Stimulated activated CD8-positive, alpha-beta memory T cell treated with anti-CD3 and anti-CD28 coated beads, Interleukin-15, amount 100 ng/mL, for 1 hour (primary cell): ENCODE results near the gene SLC22A15.
"Not testable (repeated sequence)": the region's sequence is repeated elsewhere in the genome, so short reads cannot be mapped to it uniquely, and the experiment has no call there.

ENCODE experiments used
- DNase-seq: peaks from one replicate; pipeline ENCODE4 v3.0.0-alpha.2; 2020; ENCODE audit warnings: low read depth

Gene SLC22A15

GRCh38 chr1:116033322-116033721 lies 57.0 kb downstream of the SLC22A15 start:
- DNase-seq: no peak

DNA sequence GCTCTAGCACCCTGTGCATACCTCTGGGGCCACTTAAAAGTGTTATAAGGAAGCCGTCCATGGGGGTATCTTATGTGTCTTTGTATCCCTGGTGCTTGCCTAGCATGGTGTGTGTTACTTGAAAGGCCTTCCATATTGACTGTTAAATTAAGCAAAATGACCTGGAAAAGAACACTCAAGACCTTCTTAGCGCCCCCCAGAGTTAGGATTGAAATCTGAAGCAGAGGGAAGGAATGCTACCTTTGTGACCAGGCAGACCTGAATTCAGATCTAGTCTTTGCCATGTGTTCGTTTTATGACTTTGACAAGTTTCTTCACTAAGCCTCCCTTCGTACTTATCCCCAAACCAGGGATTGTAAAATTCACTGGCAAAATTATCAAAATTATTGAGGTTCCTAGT lies 59.9 kb downstream of the SLC22A15 start:
- no peak for DNase-seq

DNA sequence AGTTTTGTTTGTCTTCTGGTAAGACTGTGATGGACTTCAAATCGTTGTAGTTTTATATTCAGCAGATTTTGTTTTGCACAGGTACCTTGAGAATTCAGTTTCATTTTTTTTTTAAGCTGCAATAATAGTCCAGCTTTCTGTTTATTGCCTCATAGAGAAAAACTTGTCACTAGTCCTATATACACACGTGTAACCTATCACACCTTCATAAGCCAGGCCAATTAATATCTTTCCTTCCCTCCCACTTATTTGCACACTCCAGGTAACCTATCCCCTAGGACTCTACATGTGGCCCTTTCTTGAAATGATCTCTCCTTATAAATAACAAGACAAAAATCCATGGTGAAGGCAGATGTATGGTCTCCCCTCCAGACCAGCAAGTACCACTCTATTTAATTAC lies 62.4 kb downstream of the SLC22A15 start:
- DNase-seq: no peak

DNA sequence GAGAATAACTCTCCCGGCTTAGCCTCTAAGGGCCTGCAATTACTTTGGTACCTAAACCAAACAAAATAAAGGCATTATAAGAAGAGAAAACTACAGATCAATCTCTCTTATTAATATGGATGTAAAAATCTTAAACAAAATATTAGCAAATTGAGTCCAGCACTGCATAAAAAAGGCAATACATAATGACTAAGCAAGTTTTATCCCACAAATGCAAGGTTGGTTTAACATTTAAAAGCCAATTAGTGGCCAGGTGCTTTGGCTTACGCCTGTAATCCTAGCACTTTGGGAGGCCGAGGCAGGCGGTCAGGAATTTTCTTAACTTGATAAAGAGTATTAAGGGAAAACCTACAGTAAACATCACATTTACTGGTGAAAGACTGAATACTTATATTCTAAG lies 67.8 kb downstream of the SLC22A15 start:
- DNase-seq: no peak

- DNase-seq: not testable (repeated sequence)
Observed at GRCh38 chr1:116046933-116047332, 70.6 kb downstream of the SLC22A15 start.

DNA sequence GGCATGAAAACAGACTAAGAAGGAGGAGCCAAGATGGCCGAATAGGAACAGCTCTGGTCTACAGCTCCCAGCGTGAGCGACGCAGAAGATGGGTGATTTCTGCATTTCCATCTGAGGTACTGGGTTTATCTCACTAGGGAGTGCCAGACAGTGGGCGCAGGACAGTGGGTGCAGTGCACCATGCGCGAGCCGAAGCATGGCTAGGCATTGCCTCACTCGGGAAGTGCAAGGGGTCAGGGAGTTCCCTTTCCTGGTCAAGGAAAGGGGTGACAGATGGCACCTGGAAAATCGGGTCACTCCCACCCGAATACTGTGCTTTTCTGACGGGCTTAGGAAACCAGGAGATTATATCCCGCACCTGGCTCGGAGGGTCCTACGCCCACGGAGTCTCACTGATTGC lies 75.6 kb downstream of the SLC22A15 start:
- DNase-seq: not testable (repeated sequence)

DNA sequence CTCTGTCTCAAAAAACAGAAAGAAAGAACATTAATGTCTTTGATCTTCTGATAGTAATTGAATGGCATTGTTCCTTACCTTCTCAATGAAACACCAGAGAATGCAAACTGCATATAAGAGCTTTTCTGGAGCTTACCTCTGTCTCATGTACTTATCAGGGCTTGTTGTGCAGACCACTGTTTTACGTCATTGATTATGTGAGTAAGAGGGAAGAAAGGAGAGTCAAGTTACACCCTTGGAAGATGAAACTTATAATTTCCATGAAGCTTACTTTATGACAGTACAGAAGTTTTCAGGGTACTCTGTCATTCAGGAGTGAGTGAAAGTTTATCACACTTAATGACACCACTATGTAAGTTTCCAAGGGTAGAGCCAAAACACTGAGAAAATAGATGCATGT lies 85.9 kb downstream of the SLC22A15 start:
- no peak for DNase-seq

DNA sequence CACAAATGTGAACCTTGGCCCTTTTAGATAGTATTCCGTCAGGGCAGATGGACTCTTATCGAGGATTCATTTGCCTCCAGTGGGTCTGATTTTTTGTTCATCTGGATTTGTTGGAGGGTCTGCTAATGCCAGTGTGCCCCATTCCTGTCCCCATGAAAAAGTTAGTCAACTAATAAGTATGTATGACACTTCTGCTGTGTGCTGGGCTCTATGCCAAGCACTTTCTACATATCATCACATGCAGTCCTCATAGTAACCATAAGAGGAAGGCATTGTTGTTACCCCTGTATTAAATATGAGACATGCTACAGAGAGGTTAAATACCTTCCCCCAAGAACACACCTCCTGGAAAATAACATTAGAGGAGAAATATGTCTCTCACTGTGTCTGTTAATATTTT lies 88.3 kb downstream of the SLC22A15 start:
- DNase-seq: no peak

GRCh38 chr1:116066868-116067565 lies 90.7 kb downstream of the SLC22A15 start:
- DNase-seq: no peak

GRCh38 chr1:116067566-116067890 lies 91.2 kb downstream of the SLC22A15 start:
- no peak for DNase-seq

- DNase-seq: no peak
Observed at GRCh38 chr1:116075575-116075974, 99.3 kb downstream of the SLC22A15 start.

GRCh38 chr1:116075990-116076389 lies 99.7 kb downstream of the SLC22A15 start:
- DNase-seq: no peak

DNA sequence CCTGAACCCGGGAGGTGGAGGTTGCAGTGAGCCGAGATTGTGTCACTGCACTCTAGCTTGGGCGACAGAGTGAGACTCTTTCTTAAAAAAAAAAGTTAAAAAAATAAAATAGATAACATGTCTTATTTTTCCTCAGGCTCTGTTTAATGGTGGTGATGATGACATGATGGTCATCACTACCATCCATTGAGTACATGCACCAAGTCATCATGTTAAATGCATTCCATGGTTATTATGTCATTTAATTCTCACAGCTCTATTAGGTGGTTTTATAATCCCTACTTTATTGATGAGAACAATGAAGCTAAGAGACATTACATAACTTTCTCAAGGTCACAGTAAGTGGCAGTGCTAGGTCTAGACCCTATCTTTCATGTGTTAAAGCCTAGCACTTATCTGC lies 100.5 kb downstream of the SLC22A15 start:
- no peak for DNase-seq

DNA sequence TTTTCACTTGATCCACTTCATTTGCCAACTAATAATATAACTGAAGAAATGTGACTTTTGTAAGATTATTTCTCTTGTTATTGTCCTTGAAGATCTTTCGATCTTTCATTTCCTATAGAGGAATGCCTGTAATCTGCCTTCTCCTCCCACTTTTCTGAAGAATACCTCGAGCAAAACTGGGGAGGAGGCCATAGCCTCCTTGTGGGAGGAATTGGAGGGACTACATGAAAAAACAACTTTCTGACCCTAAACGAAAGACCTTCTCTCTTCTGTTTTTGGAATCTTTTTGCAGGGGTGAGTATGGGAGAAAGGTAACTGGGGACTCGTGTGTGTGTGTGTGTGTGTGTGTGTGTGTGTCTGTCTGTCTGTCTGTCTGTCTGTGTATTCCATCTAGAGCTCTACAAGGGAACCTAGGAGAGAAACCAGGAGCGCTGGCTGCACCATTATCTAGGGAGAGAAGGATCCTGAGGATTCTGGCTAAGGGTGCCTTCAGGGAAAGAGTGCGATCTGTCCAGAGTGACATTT lies 102.4 kb downstream of the SLC22A15 start:
- no peak for DNase-seq

- DNase-seq: no peak
Observed at GRCh38 chr1:116087628-116088027, 111.3 kb downstream of the SLC22A15 start.

- DNase-seq: no peak
Observed at GRCh38 chr1:116089870-116090269, 113.6 kb downstream of the SLC22A15 start.

DNA sequence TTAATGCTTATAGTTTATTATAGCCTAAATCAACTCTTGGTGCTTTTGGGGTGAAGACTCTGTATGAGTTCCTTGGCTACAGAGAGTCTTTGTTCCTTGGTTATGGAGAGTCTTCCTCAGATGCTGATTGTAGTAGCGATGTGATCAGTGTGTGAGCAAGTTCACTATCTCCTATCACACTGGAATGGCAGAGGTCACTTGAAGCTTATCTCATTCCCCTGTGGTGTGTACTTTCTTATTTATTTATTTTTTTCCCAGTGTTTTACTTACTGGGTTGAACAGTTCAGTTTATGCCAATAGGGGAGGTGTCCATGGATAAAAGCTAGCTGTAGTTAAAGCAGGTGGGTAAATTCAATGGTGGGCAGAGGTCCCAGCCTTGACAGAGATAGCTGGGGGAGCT lies 114.8 kb downstream of the SLC22A15 start:
- no peak for DNase-seq

- DNase-seq: no peak
Observed at GRCh38 chr1:116092752-116093489, 116.6 kb downstream of the SLC22A15 start.

- DNase-seq: no peak
Observed at GRCh38 chr1:116095027-116095426, 118.7 kb downstream of the SLC22A15 start.

GRCh38 chr1:116096013-116096618 lies 119.8 kb downstream of the SLC22A15 start:
- no peak for DNase-seq

DNA sequence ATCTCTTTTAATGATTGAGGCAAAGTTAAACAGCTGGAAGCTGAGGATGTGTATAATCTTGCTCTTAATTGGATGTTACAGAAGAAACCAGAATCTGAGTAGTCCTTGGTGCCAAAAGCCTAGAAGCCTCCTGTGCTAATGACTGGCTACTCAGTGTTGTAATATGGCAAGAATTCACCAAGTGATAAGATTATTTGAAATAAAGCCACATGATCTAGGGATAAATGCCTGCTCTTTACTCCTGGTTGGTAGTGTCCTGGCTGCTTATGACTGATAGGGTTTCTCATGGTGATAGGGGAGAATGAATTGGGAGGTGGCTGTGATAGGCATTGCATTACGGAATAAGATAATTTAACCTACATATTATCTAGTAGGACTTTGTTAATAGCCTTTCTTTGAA lies 121.3 kb downstream of the SLC22A15 start:
- no peak for DNase-seq

DNA sequence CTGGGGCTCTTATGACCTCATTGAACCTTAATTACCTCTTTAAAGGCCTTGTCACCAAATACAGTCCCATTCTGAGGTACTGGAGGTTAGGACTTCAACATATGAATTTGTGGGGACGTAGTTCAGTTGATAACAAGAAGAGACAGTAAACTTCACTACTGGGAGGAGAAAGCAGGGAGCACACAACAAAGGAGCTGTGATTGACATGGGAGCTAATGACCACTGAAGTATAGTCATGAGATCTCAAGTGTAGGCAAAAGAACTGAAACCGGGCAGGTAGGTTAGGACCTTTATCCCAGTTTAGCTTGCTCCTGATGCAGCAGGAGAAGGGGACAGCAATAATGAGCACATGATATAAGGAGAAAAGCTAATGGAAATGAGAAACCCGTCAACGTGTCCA lies 123.1 kb downstream of the SLC22A15 start:
- DNase-seq: no peak

DNA sequence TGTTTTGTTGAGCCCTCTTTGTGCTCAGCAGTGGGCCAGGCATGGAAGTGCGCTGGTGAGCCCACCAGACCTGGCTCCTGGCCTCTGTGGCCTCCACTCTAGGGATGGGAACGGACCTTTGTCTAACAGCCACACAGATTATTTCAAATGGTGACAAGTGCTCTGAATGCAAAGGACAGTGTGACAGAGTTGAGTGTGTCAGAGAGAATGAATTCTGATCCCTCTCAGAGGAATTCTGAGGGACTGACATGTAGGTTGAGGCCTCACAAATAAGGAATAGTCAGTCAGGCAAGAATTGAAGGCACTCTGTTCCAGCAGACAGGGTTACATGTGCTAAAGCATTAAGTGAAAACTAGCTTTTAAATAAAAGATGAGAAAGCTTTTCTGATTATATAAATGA lies 123.6 kb downstream of the SLC22A15 start:
- no peak for DNase-seq
